ENCODE measurements around the gene SPDYA. TPM values are rescaled to one million over a fixed set of nuclear protein-coding genes. Genes with fewer than 3 reads are reported as not detected.

SPDYA gene
- polyA plus RNA-seq, 10 donors: 0.63 to 3.5 (median 0.87) TPM

DNA sequence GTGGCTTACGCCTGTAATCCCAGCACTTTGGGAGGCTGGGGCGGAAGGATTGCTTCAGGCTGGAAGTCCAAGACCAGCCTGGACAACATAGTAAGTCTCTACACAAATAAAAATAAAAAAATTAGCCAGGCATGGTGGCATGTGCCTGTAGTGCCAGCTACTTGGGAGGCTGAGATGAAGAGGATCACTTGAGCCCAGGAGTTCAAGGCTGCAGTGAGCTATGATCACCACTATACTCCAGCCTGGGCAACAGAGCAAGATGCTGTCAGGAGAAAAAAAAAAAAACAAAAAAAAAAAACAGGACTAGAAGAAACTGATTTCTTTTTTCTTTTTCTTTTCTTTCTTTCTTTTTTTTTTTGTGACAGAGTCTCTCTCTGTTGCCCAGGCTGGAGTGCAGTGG is 13.6 kb downstream of the SPDYA start:
- DNase-seq: no peak

DNA sequence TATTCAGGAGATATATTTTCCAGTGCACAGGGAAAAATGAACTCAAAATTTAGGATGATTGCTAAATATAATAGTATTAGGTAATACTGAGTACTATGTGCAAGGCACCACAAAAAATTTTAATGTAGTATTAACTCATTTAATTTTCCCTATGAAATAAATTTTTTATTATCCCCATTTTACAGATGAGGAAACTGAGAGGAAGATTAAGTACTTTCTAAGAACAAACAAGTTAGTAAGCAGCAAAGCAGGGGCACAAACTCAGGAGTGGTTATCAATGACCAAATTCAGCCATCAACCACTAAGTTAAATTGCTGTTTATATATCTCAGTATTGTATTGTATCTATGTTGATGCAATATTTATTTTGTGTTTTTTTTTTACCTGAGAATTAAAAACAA is 14.2 kb downstream of the SPDYA start:
- DNase-seq: no peak

DNA sequence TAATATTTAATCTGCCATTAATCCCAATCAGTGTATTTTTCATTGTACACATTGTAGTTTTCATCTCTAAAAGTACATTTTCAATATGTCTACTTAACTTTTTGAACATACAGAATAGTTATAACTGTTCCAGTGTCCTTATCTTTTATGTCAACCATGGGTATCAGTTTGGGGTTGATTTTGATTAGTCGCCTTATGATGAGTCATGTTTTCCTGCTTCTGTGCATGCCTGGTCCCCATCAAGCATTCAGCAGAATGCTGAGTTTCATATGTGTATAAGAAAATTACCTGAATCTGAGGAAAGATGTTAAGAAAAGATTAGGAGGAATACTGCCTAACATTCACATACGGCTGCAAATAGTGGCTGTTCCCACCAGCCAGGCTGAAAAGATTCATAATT is 17.7 kb downstream of the SPDYA start:
- DNase-seq: no peak

DNA sequence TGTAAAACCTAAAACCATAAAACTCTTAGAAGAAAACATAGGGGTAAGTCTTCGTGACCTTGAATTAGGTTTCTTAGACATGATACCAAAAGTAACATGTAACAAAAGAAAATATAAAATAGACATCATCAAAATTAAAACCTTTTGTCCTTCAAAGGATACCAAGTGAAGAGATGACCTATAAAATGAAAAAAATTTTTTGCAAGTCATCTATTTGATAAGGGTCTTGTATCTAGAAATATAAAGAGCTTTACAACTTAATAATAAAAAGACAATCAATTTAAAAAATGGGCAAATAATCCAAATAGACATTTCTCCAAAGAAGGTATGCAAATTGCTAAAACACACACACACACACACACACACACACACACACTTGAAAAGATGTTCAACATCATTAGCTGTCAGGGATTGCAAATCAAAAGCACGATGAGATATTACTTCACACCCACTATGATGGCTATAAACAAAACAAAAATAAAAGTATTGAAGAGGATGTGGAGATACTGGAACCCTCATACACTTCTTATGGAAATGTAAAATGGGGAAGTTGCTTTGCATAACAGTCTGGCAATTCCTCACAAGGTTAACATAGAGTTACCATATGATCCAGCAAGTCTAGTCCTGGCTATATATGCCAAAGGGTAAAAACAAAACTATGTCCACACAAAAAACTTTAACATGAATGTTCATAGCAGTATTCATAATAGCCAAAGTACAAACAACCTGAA is 23.3 kb downstream of the SPDYA start:
- DNase-seq: no peak

DNA sequence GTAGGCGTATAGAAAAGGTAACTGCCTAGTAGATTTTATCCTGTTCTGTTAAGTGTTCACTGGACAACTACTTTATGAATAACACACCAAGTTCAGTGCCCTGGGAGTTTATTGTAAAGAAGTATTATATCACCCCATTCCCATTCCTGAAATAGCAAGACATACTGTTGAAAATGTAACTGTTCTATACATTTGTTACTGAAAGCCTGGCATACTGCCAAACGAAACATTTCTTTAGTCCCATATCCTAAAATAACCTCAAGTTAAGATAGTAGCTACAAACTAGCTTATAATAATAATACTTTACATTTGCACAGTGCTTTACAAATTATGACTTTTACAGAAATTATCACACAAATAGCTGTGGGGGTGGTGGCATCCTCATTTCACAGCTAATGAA is 25.1 kb downstream of the SPDYA start:
- peak in 1 of 3 donors; percentile 5 for DNase-seq

DNA sequence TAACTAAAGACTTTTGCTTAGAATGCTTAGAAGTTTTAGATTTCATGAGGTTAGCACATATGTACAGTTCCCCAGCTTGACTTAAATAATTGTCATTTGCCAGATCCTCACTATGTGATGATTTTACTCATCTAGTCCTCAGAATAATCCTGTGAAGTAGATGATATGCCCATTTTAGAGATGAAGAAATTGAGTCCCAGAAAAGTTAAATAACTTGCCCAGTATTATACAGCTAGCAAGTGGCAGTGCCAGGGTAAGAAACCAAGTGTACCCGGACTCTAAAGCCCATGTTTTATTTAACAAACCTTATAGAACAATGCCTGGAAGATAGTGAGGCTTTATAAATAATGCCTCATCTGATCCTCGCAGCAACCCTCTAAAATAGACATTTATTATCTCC is 28.3 kb downstream of the SPDYA start:
- no peak for DNase-seq

DNA sequence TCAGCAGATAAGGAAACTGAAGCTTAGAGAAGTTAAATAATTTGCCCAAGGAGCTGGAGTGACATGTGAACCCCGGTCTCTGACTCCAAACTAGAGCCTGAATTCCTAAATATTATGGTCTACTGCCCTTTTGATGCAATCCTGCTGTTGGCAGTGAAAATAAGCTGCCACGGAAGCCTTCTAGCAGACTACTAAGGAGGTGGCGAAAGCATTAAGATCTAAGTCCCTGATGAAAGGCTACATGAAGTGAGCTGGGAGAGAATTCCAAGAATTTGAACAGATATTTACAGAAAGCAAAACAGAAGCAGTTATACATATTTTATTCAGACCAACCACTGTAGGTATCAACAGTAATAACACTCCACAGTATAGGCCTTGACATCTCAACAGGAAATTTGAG is 31.4 kb downstream of the SPDYA start:
- no peak for DNase-seq

DNA sequence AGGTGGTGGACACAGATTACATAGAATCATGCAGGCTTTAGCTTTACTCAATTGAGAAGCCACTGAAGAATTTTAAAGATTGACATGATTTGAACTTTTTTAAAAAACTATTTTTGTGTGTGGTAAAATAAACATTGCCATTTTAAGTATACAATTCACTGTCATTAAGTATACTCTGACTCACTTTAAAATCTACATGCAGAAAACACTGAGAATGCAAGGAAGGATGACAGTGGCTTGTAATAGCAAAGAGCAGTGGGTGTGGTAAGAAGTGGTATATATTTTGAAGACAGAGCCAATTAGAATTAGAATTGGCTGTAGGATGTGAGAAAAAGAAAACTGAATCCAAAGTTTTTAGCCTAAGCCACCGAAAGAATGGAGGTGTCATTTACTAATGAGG is 44.6 kb downstream of the SPDYA start:
- DNase-seq: no peak

DNA sequence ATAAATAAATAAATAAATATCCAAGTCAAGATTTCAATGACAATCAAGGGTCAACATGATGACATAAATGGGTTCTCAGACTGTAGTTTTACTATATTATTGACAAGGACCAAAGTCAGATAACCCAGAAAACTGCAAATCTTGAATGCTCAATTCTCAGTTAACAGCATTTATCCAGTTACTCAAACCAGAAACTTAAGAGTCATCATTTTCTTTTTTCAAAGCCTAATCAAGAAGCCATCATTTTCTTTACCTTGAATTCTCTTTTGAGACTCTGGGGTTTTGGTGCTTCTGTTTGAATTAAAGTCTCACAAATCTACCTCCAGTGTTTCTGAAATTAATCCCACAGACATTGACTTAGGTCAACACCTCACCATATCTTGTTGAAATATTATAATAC is 45.3 kb downstream of the SPDYA start:
- no peak for DNase-seq

DNA sequence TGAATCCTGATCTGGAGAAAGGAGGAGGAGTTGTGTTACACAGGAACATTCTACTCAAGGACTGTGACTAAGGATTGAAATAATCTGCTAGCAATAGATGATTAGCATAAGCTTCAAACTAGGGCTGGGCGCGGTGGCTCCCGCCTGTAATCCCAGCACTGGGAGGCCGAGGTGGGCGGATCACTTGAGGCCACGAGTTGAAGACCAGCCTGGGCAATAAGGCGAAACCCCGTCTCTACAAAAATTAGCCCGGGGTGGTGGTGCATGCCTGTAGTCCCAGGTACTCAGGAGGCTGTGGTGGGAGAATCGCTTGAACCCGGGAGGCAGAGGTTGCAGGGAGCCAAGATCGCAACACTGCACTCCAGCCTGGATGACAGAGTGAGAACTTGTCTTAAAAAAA is 58.0 kb downstream of the SPDYA start:
- no peak for DNase-seq

DNA sequence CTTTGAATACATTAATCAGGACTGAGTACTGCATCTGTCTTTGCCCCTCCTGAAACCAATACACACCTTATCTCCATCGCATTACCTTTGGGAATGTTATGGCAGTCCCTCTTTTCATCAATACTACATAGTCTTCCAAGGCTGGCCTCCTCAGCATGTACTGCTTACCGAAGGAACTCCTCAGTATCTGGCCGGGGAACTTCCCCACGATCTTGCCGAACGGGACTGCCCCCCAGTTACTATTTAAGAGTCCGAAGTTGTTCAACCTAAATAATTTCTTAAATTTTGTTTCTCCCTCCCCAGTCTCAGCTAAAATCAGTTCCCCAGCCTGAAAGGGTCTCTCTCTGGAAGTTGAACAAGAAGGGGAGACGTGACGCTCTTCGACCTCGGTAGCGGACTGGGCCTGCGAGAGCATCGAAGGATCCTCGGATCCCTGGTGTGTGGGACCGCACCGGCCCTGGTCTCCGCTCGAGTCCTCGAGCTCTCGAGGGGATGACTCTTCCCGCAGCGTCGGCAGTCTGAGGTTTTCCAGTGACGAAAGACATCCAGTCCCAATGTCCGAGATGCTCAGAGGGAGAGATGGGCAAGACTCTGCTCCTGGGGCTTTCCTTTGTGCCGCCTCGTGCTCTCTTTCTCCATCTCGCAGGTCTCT is 59.0 kb downstream of the SPDYA start:
- DNase-seq: no peak

DNA sequence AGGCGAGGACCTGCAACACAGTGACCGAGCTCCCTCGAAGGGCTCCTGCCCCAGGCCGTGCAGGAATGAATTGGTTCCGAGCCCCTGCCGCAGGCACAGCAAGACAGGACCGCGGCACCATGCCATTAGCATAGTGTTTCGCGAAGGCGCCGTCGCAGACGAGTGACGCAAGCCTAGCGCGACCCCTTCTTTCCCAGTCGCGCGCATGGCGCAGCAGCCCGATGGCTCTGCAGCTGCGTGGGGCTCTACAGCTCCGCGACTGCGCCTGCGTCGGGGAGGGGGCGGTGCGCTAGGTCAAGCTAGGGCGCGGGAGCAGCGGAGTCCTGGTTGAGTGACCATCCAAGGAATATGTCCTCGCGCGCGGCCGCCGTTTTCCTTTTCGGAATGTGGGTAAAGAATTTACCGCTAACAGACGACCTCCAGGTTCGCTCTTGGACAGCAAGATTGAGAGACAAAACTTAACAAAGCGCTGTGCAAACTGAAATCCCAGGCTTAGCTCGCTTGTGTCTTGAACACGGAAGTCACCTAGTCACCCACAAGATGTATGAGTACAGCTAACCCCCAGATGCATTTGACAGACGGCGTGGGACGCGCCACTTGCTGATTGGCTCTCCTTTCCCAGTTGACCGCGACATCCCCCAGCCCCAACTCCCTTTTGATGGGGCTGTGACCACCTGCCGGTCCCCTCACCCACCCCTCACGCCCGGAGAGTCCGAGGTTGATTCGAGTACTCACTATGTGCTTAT is 59.7 kb downstream of the SPDYA start, which contains the start of gene TRMT61B:
Gene TRMT61B (minus strand): TSS at position 164 of the 746 bp plus-strand sequence. CDS start 32 bp downstream, at position 132.
- peak; percentile 95 to 99 (median 98) for DNase-seq

DNA sequence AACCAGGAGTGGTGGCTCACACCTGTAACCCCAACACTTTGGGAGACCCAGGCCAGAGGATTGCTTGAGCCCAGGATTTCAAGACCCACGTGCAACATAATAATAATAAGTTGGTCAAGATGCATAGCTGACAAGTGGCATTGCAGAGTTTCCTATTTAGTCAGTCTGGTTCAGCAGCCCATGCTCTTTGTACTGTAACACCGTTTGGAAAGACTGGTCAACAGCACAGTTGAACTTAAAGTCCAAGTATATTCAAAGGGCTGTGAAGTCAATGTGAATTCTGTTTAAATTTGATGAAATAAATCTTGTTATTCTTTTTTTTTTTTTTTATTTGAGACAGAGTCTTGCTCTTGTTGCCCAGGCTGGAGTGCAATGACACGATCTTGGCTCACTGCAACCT is 61.0 kb downstream of the SPDYA start:
- DNase-seq: no peak

DNA sequence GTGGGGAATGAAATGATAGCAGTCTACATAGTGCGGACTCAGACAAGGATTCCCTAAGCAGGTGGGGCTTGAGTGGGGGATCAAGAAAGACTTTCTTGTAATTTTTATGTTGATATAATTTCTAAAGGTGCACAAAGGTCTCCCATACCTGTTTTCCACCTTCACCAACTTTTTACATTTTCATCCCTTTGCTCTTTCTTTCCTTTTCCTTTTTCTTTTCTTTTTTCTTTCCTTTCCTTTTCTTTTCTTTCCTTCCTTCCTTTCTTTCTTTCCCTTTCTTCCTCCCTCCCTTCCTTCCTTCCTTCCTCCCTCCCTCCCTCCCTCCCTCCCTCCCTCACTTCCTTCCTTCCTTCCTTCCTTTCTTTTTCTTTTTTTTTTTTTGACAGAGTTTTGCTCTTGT is 69.6 kb downstream of the SPDYA start:
- DNase-seq: no peak

DNA sequence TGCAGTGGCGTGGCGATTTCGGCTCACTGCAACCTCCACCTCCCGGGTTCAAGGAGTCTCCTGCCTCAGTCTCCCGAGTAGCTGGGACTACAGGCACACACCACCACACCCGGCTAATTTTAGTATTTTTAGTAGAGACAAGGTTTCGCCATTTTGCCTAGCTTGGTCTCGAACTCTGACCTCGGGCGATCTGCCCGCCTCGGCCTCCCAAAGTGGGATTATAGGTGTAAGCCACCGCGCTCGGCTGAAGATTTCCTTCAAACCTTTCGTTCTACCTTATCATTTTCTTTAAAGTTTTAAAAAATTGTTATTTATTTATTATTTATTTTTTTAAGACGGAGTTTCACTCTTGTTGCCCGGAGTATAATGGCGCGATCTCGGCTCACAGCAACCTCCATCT is 82.9 kb downstream of the SPDYA start:
- DNase-seq: no peak

DNA sequence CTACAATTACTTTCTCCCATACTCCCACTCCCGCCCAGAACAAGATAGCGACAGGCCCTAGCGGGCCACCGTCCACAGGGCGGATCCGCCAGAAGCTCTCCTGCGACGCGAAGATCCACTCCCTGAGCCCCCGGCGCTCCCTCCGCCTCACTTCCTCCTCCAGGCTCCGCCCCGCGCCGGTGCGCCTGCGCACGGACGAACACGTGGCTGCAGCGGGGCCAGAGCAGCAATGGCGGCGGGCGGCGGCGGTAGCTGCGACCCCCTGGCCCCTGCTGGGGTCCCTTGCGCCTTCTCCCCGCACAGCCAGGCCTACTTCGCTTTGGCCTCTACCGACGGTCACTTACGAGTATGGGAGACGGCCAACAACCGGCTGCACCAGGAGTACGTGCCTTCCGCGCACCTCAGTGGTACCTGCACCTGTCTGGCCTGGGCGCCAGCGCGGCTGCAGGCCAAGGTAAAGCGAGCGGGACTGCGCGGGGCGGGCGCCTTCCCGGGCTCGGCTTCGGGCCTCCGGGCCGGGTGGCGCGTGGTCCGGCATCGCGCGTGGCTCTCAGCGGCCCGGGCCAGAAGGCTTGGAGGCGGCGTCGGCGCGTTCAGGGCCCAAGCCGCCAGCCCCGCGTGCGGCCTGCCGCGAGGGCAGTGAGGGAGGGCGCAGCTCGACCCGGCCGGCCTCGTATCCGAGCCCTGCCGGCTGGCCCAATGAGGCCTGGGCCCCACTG is 84.0 kb downstream of the SPDYA start, which contains the start of gene WDR43:
Gene WDR43 (plus strand): TSS at position 198 of the 719 bp plus-strand sequence. CDS start 32 bp downstream, at position 230.
- peak; percentile 98 to 99 (median 99) for DNase-seq

DNA sequence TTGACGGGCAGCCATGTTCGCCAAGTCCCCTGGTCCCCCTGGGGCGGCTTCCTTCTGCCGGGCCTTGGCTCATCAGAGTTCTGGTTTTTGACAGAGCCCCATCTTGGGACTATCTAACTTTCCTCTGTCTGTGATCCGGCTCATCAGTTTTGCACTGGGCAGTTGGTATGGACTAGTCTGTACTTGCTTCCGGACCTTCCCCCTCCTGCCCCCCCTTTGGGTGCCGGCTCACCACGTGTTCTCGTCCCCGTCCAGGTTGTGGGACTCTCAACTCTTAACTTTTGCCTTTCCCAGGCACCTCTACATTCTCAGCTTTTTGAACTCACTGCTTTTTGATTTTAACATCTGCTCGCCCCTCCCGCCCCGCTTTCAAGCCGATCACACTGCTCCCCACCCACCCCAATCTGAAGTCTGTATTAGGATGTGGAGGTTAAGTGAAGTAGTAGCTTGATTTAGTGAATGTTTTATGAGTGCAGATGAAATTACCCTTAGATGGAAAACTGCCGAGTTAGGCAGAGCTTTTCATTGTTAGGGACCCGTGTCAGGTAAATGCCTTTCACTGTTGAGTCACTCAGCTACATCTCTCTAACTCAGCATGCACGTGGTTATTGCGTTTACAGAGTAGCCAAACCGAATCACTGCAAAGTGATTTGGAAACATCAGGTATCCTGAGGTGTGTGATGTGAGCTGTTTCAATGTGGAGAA is 84.7 kb downstream of the SPDYA start:
- DNase-seq: peak in 2 of 3 donors; percentile 20 to 62

DNA sequence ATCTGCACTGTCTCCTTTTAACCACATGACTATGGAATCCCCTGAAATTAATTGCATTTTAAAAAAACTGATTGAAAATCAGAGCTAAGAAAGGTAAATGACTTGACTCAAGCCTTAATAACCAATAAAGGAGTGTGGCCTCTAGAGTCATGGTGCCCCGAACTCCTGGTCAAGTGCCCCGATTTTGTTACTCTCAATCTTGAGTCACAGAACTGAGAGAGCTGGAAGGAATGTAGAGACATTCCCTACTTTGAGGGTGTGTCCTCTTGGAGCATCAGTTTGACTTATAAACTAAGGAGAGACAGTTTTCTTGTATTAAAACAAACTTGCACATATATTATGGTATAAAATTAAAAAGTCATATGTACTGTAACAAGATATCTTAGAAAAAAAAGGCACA is 86.3 kb downstream of the SPDYA start:
- DNase-seq: no peak

DNA sequence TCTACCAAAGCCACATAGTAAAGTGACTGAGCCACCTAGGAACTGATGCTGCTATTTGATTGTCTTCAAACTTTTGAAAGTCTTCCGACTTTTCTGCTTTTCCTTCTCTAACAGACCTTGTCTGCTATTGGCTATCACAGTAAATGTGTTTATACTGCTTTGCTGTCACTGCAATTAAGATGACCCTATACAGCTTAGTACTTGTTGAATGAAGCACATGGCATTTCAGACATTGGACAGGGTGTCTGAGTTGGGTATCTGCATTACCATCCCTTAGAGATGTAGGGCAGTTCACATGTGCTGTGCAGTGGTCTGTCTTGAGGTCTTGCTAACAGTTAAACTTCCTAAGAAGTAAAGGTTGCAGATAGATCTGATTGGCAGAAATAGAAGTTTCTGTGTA is 87.4 kb downstream of the SPDYA start:
- no peak for DNase-seq

Data from muscle of back (tissue), 11 donors.